Measurements from ENCODE around the gene CHRNB2. TPM values are rescaled to one million over a fixed set of nuclear protein-coding genes. Genes with fewer than 3 reads are reported as not detected.
A peak's percentile ranks its signal among the peaks of the same experiment; 100 is the strongest.

CHRNB2 gene
- total RNA-seq, 2 donors from 2014 or later = 0.18 to 0.55 TPM

GRCh38 chr1:154629061-154629674 is 61.6 kb downstream of the CHRNB2 start:
- H3K27ac Mint-ChIP-seq = no peak overlapping the region
- H3K4me1 ChIP-seq (ENCODE audit: control insufficient read depth, insufficient read depth, low read length) = no peaks in the 10 kb centered on the region
- peaks cover 25% of the 10 kb centered on the region for H3K9me3 Mint-ChIP-seq
- H3K9me3 ChIP-seq (ENCODE audit: control insufficient read depth, low read length) = peaks cover 19% of the 10 kb centered on the region
- no peak for TF ChIP-seq CTCF (conservative IDR thresholded peaks at IDR 0.05)
- peak overlapping the region; percentile 88 for H3K4me3 ChIP-seq (ENCODE audit: low read length)
- WGBS, 2 experiments (ENCODE audit: insufficient coverage in 1 of 2, insufficient read length in 1 of 2) = 82% methylated on average over 1 of the region's 1 CpG; no CpG with 5 or more reads in 1 of the 2 experiments
- H3K27me3 Mint-ChIP-seq (ENCODE audit: insufficient read depth) = peaks cover 11% of the 10 kb centered on the region
- peaks cover 5% of the 10 kb centered on the region for H3K36me3 Mint-ChIP-seq (ENCODE audit: low read depth)
- H3K36me3 ChIP-seq (ENCODE audit: control insufficient read depth, insufficient read depth, low read length) = peaks cover 5% of the 10 kb centered on the region
- H3K27ac ChIP-seq (ENCODE audit: low read depth, low read length) = no peak overlapping the region
- peaks cover 8% of the 10 kb centered on the region for H3K4me1 Mint-ChIP-seq
- H3K9ac ChIP-seq (ENCODE audit: extremely low read depth, low read length, poor library complexity, severe bottlenecking) = no peak overlapping the region
- H3K27me3 ChIP-seq (ENCODE audit: control insufficient read depth, insufficient read depth, low read length, poor library complexity, severe bottlenecking) = peaks cover 10% of the 10 kb centered on the region
- no peak overlapping the region for H3K4me3 Mint-ChIP-seq
- no peak for DNase-seq

Other genes with a start within 250 kb of the CHRNB2 start
- not detected for gene AQP10, start 246.7 kb upstream of the CHRNB2 start, total RNA-seq
- 10 to 100 TPM; 34.1 to 41.5 TPM for gene ATP8B2, start 242.3 kb upstream of the CHRNB2 start, total RNA-seq
- gene IL6R, start 162.4 kb upstream of the CHRNB2 start, total RNA-seq = 1 to 10 TPM in 1 of 2 donors, under 1 TPM in 1; 0.77 to 1.0 TPM
- not detected for gene TDRD10, start 65.6 kb upstream of the CHRNB2 start, total RNA-seq
- under 1 TPM; 0.24 to 0.35 TPM for gene SHE, start 65.4 kb upstream of the CHRNB2 start, total RNA-seq
- 10 to 100 TPM; 83.0 to 94.7 TPM for gene UBE2Q1, start 9.1 kb upstream of the CHRNB2 start, total RNA-seq
- gene ADAR, start 40.4 kb downstream of the CHRNB2 start, total RNA-seq = 100 to 1,000 TPM; 148 to 166 TPM